ENCODE results near the gene CCDC186.
A peak's percentile ranks its signal among the peaks of the same experiment; 100 is the strongest.
"Not testable (repeated sequence)": the region's sequence is repeated elsewhere in the genome, so short reads cannot be mapped to it uniquely, and the experiment has no call there.

The CCDC186 gene

DNA sequence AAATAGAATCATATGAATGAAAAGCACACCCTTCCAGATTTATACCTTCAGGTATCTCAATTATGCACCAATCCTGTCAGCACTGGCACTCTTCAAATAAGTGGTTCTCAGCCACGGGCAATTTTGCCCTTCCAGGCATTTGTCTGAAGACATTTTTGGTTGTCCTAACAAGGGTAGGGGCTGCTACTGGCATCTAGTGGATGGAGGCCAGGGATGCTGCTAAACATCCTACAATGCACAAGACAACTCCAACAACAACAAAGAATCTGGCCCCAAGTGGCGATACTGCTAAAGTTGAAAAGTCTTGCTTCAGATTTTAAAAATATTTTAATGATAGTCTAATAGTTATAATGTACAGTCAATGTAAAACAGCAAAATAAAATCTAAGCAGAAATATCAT is 16.1 kb downstream of the CCDC186 start:
- Histone ChIP-seq H3K9me3 (ENCODE audit: insufficient read depth, low read depth, low read length) (no peaks in the 10 kb centered on the region), H3K4me3 (ENCODE audit: low read depth, low read length) (no peak overlapping the region), H4K12ac (ENCODE audit: low read depth, low read length) (no peak overlapping the region), H4K8ac (ENCODE audit: low read depth, low read length) (no peak overlapping the region), H3K4ac (ENCODE audit: low read depth, low read length) (no peak overlapping the region), H3K14ac (ENCODE audit: low read length) (no peak overlapping the region), H3K9ac (ENCODE audit: low read length) (no peak overlapping the region), H3K79me1 (ENCODE audit: low read length) (no peaks in the 10 kb centered on the region), H3K18ac (ENCODE audit: low read length) (no peak overlapping the region), H2BK120ac (ENCODE audit: insufficient read depth, low read length, poor library complexity) (no peak overlapping the region), H3K36me3 (ENCODE audit: control insufficient read depth in 1 of 2, insufficient read depth in 2 of 2, low read length in 2 of 2) (peaks cover 5 to 14% of the 10 kb centered on the region in 2 experiments), H3K79me2 (ENCODE audit: control insufficient read depth, insufficient read depth, low read length, poor library complexity) (peaks cover 2% of the 10 kb centered on the region), H2BK12ac (ENCODE audit: low read length) (no peak overlapping the region), H2AFZ (ENCODE audit: insufficient read depth, low read length, poor library complexity) (no peak overlapping the region), H3K27me3 (ENCODE audit: insufficient read depth, low read length) (no peaks in the 10 kb centered on the region), H3K23ac (ENCODE audit: low read length) (no peak overlapping the region), H2AK5ac (ENCODE audit: low read length) (no peak overlapping the region), H3K4me2 (ENCODE audit: low read length) (no peak overlapping the region), H3K27ac (ENCODE audit: low read depth, low read length) (no peak overlapping the region), H4K91ac (ENCODE audit: low read depth, low read length) (no peak overlapping the region), H3K4me1 (ENCODE audit: control insufficient read depth in 1 of 2, insufficient read depth in 2 of 2, low read length in 2 of 2) (no peaks in the 10 kb centered on the region), H2BK5ac (ENCODE audit: low read depth, low read length, poor library complexity) (no peak overlapping the region)
- DNase-seq = no peak
- WGBS (ENCODE audit: extremely low coverage, insufficient coverage, insufficient read length) = no CpG with 5 or more reads among the region's 2 CpGs

DNA sequence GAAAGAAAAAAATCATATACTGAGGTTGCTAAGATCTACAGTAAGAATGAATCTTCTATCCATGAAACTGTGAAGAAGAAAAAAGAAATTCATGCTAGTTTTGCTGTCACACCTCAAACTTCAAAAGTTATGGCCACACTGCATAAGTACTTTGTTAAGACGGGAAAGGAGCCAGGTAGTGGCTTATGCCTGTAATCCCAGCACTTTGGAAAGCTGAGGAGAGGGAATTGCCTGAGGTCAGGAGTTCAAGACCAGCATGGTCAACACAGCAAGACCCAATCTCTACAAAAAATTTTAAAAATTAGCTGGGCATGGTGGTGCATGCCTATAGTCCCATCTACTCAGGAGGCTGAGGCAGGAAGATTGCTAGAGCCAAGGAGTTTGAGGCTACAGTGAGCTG is 22.1 kb downstream of the CCDC186 start:
- H2AK5ac ChIP-seq (ENCODE audit: low read length) = no peak overlapping the region
- H3K4me3 ChIP-seq (ENCODE audit: low read depth, low read length) = no peak overlapping the region
- no peak overlapping the region for H4K8ac ChIP-seq (ENCODE audit: low read depth, low read length)
- H3K4me1 ChIP-seq (ENCODE audit: control insufficient read depth in 1 of 2, insufficient read depth in 2 of 2, low read length in 2 of 2) = peaks cover 0 to 2% of the 10 kb centered on the region in 2 experiments
- H2BK120ac ChIP-seq (ENCODE audit: insufficient read depth, low read length, poor library complexity) = no peak overlapping the region
- no peaks in the 10 kb centered on the region for H3K79me2 ChIP-seq (ENCODE audit: control insufficient read depth, insufficient read depth, low read length, poor library complexity)
- H2BK12ac ChIP-seq (ENCODE audit: low read length) = no peak overlapping the region
- H2AFZ ChIP-seq (ENCODE audit: insufficient read depth, low read length, poor library complexity) = no peak overlapping the region
- H3K9me3 ChIP-seq (ENCODE audit: insufficient read depth, low read depth, low read length) = no peaks in the 10 kb centered on the region
- peaks cover 7 to 12% of the 10 kb centered on the region in 2 experiments for H3K36me3 ChIP-seq (ENCODE audit: control insufficient read depth in 1 of 2, insufficient read depth in 2 of 2, low read length in 2 of 2)
- H4K12ac ChIP-seq (ENCODE audit: low read depth, low read length) = no peak overlapping the region
- H3K4ac ChIP-seq (ENCODE audit: low read depth, low read length) = no peak overlapping the region
- DNase-seq = peak; percentile 69 to 87
- H3K9ac ChIP-seq (ENCODE audit: low read length) = no peak overlapping the region
- no peak overlapping the region for H3K4me2 ChIP-seq (ENCODE audit: low read length)
- no peaks in the 10 kb centered on the region for H3K27me3 ChIP-seq (ENCODE audit: insufficient read depth, low read length)
- no peak overlapping the region for H3K23ac ChIP-seq (ENCODE audit: low read length)
- H3K27ac ChIP-seq (ENCODE audit: low read depth, low read length) = no peak overlapping the region
- H3K79me1 ChIP-seq (ENCODE audit: low read length) = no peaks in the 10 kb centered on the region
- WGBS (ENCODE audit: extremely low coverage, insufficient coverage, insufficient read length) = no CpG with 5 or more reads among the region's 1 CpG
- no peak overlapping the region for H3K18ac ChIP-seq (ENCODE audit: low read length)
- no peak overlapping the region for H4K91ac ChIP-seq (ENCODE audit: low read depth, low read length)
- H3K14ac ChIP-seq (ENCODE audit: low read length) = no peak overlapping the region
- H2BK5ac ChIP-seq (ENCODE audit: low read depth, low read length, poor library complexity) = no peak overlapping the region

DNA sequence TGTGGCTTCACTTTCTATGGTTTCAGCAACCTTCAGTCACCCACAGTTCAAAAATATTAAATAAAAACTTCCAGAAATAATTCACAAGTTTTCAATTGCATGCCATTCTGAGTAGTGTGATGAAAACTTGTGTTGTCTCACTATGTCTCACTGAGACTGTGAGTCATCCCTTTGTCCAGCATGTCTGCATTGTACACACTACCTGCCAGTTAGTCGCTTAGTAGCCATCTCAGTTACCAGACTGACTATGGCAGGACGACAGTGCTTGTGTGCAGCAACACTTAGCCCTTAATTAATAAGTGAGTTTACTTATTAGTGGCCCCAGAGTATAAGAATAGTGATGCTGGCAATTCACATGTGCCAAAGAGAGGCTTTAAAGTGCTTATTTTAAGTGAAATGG is 22.5 kb downstream of the CCDC186 start:
- H2BK12ac ChIP-seq (ENCODE audit: low read length) = no peak overlapping the region
- H4K12ac ChIP-seq (ENCODE audit: low read depth, low read length) = no peak overlapping the region
- no peak overlapping the region for H4K8ac ChIP-seq (ENCODE audit: low read depth, low read length)
- no peak overlapping the region for H4K91ac ChIP-seq (ENCODE audit: low read depth, low read length)
- H2AFZ ChIP-seq (ENCODE audit: insufficient read depth, low read length, poor library complexity) = no peak overlapping the region
- H3K79me1 ChIP-seq (ENCODE audit: low read length) = no peaks in the 10 kb centered on the region
- no peak overlapping the region for H3K9ac ChIP-seq (ENCODE audit: low read length)
- H3K27ac ChIP-seq (ENCODE audit: low read depth, low read length) = no peak overlapping the region
- H2BK120ac ChIP-seq (ENCODE audit: insufficient read depth, low read length, poor library complexity) = no peak overlapping the region
- no peak overlapping the region for H3K14ac ChIP-seq (ENCODE audit: low read length)
- H3K4me3 ChIP-seq (ENCODE audit: low read depth, low read length) = no peak overlapping the region
- H3K4ac ChIP-seq (ENCODE audit: low read depth, low read length) = no peak overlapping the region
- H3K27me3 ChIP-seq (ENCODE audit: insufficient read depth, low read length) = no peaks in the 10 kb centered on the region
- WGBS (ENCODE audit: extremely low coverage, insufficient coverage, insufficient read length) = no CpG with 5 or more reads among the region's 2 CpGs
- peaks cover 7 to 11% of the 10 kb centered on the region in 2 experiments for H3K36me3 ChIP-seq (ENCODE audit: control insufficient read depth in 1 of 2, insufficient read depth in 2 of 2, low read length in 2 of 2)
- no peak overlapping the region for H2AK5ac ChIP-seq (ENCODE audit: low read length)
- no peak overlapping the region for H3K18ac ChIP-seq (ENCODE audit: low read length)
- H3K4me2 ChIP-seq (ENCODE audit: low read length) = no peak overlapping the region
- DNase-seq = peak; percentile 67 to 86
- H3K4me1 ChIP-seq (ENCODE audit: control insufficient read depth in 1 of 2, insufficient read depth in 2 of 2, low read length in 2 of 2) = peaks cover 0 to 2% of the 10 kb centered on the region in 2 experiments
- H2BK5ac ChIP-seq (ENCODE audit: low read depth, low read length, poor library complexity) = no peak overlapping the region
- H3K9me3 ChIP-seq (ENCODE audit: insufficient read depth, low read depth, low read length) = no peaks in the 10 kb centered on the region
- no peak overlapping the region for H3K23ac ChIP-seq (ENCODE audit: low read length)
- no peaks in the 10 kb centered on the region for H3K79me2 ChIP-seq (ENCODE audit: control insufficient read depth, insufficient read depth, low read length, poor library complexity)

DNA sequence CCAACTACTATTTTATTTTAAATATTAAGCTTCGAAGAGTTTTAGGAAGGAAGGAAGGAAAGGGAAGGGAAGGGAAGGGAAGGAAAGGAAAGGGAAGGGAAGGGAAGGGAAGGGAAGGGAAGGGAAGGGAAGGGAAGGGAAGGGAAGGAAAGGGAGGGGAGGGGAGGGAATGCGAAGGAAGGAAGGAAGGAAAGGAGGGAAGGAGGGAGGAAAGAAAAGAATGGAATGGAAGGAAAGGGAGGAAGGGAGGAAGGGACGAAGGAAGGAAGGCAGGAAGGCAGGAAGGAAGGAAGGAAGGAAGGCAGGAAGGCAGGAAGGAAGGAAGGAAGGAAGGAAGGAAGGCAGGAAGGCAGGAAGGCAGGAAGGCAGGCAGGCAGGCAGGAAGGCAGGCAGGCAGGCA is 24.5 kb downstream of the CCDC186 start:
- WGBS (ENCODE audit: extremely low coverage, insufficient coverage, insufficient read length) = 100% methylated on average over 1 of the region's 3 CpGs
- H3K79me2 ChIP-seq (ENCODE audit: control insufficient read depth, insufficient read depth, low read length, poor library complexity); H3K9me3 ChIP-seq (ENCODE audit: insufficient read depth, low read depth, low read length); H3K4ac ChIP-seq (ENCODE audit: low read depth, low read length); H3K4me3 ChIP-seq (ENCODE audit: low read depth, low read length); H3K36me3 ChIP-seq (ENCODE audit: control insufficient read depth in 1 of 2, insufficient read depth in 2 of 2, low read length in 2 of 2); DNase-seq; H3K79me1 ChIP-seq (ENCODE audit: low read length); H2BK120ac ChIP-seq (ENCODE audit: insufficient read depth, low read length, poor library complexity); H2AK5ac ChIP-seq (ENCODE audit: low read length); H4K91ac ChIP-seq (ENCODE audit: low read depth, low read length); H2BK5ac ChIP-seq (ENCODE audit: low read depth, low read length, poor library complexity); H4K8ac ChIP-seq (ENCODE audit: low read depth, low read length); H4K12ac ChIP-seq (ENCODE audit: low read depth, low read length); H3K18ac ChIP-seq (ENCODE audit: low read length); H3K4me1 ChIP-seq (ENCODE audit: control insufficient read depth in 1 of 2, insufficient read depth in 2 of 2, low read length in 2 of 2); H3K27me3 ChIP-seq (ENCODE audit: insufficient read depth, low read length); H3K14ac ChIP-seq (ENCODE audit: low read length); H3K27ac ChIP-seq (ENCODE audit: low read depth, low read length); H3K23ac ChIP-seq (ENCODE audit: low read length); H2BK12ac ChIP-seq (ENCODE audit: low read length); H3K9ac ChIP-seq (ENCODE audit: low read length); H3K4me2 ChIP-seq (ENCODE audit: low read length); H2AFZ ChIP-seq (ENCODE audit: insufficient read depth, low read length, poor library complexity): not testable (repeated sequence)
